ENCODE measurements around the gene RAD51B. TPM values are rescaled to one million over a fixed set of nuclear protein-coding genes. Genes with fewer than 3 reads are reported as not detected.

RAD51B gene
- total and polyA plus RNA-seq, 2 of the 13 experiments (the other 11 are each of a cell fraction or from before 2014, with no cell fraction given): 7.0 to 9.5 TPM

GRCh38 chr14:68563251-68564131, 743.9 kb downstream of the RAD51B start (continued):
- TF ChIP-seq ZNF691 (CRISPR knock-in tag; IDR thresholded peaks at IDR 0.05; ENCODE audit: borderline replicate concordance, low read depth) (no peak), DNMT3B (CRISPR knock-in tag; conservative IDR thresholded peaks at IDR 0.05) (no peak), FIP1L1 (IDR thresholded peaks at IDR 0.05; ENCODE audit: borderline replicate concordance, insufficient read depth, low read depth, low read length) (no peak), GLI4 (CRISPR knock-in tag; IDR thresholded peaks at IDR 0.05; ENCODE audit: borderline replicate concordance) (no peak), SALL1 (CRISPR knock-in tag; IDR thresholded peaks at IDR 0.05) (peak; percentile 62), ZNF224 (CRISPR knock-in tag; IDR thresholded peaks at IDR 0.05) (no peak), ZNF124 (CRISPR knock-in tag; IDR thresholded peaks at IDR 0.05) (0 out of 2 replicates have a peak, but pooled peaks have one; percentile 31), ZBTB10 (CRISPR knock-in tag; IDR thresholded peaks at IDR 0.05; ENCODE audit: borderline replicate concordance) (no peak), ZNF598 (CRISPR knock-in tag; IDR thresholded peaks at IDR 0.05; ENCODE audit: borderline replicate concordance) (0 out of 2 replicates have a peak, but pooled peaks have one; percentile 46), POLR2A (IDR thresholded peaks at IDR 0.05; ENCODE audit: insufficient read depth in 1 of 2, low read depth in 2 of 2, low read length in 2 of 2) (peak in 1 of 2 experiments; percentile 29; a peak in 1 of 4 replicates), ZNF660 (CRISPR knock-in tag; IDR thresholded peaks at IDR 0.05; ENCODE audit: borderline replicate concordance, low read depth) (no peak), AHR (CRISPR knock-in tag; IDR thresholded peaks at IDR 0.05) (no peak), SALL2 (CRISPR knock-in tag; IDR thresholded peaks at IDR 0.05) (no peak), ZNF558 (CRISPR knock-in tag; IDR thresholded peaks at IDR 0.05; ENCODE audit: borderline replicate concordance) (no peak), FOXM1 (CRISPR knock-in tag; IDR thresholded peaks at IDR 0.05) (no peak), ZNF292 (CRISPR knock-in tag; IDR thresholded peaks at IDR 0.05; ENCODE audit: borderline replicate concordance, low read depth) (peak; percentile 56; the same call in 1 of the 2 replicates), ATF6 (CRISPR knock-in tag; conservative IDR thresholded peaks at IDR 0.05) (no peak), POGZ (CRISPR knock-in tag; IDR thresholded peaks at IDR 0.05) (no peak), HINFP (CRISPR knock-in tag; IDR thresholded peaks at IDR 0.05; ENCODE audit: low read depth) (no peak), TSC22D2 (CRISPR knock-in tag; IDR thresholded peaks at IDR 0.05; ENCODE audit: borderline replicate concordance) (no peak), SP4 (CRISPR knock-in tag; IDR thresholded peaks at IDR 0.05) (no peak), WIZ (CRISPR knock-in tag; IDR thresholded peaks at IDR 0.05) (no peak)

Measured in HepG2 (cell line).